GM12875 (cell line): ENCODE data around the gene ANKS1B.
A peak's percentile ranks its signal among the peaks of the same experiment; 100 is the strongest.

ENCODE experiments used
- H3K4me3 ChIP-seq: one replicate; pipeline ENCODE4 v1.5.1; 2011; ENCODE audit warnings: low read depth, low read length, control low read depth
- TF ChIP-seq, protein P1 (sequence below): IDR thresholded peaks from 2 replicates; pipeline ENCODE4 v1.5.1; 2011; ENCODE audit warnings: low read depth, mild to moderate bottlenecking, control low read depth, inconsistent platforms, low read length, moderate library complexity, borderline replicate concordance; ENCODE audit not compliant: insufficient read depth

The ANKS1B gene

DNA sequence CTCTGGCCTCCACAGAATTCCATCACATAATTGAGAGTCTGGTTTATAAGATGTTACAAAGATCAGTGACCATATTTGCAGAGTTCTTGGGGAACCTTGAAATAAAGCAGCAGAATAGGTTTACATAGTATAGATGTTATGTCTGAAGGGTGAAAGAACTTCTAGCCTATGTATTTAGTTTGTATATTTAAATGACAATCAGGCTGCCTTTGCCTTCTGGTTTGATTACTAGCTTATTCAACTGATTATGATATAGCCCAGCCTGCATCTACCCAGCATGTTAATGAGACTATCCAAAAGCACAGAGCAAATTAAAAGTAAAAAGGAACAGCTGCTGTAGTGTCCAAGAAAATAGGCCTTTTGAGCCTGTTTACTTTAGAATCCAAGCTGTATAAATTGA lies 1254.3 kb downstream of the ANKS1B start:
- TF ChIP-seq, protein P1, sequence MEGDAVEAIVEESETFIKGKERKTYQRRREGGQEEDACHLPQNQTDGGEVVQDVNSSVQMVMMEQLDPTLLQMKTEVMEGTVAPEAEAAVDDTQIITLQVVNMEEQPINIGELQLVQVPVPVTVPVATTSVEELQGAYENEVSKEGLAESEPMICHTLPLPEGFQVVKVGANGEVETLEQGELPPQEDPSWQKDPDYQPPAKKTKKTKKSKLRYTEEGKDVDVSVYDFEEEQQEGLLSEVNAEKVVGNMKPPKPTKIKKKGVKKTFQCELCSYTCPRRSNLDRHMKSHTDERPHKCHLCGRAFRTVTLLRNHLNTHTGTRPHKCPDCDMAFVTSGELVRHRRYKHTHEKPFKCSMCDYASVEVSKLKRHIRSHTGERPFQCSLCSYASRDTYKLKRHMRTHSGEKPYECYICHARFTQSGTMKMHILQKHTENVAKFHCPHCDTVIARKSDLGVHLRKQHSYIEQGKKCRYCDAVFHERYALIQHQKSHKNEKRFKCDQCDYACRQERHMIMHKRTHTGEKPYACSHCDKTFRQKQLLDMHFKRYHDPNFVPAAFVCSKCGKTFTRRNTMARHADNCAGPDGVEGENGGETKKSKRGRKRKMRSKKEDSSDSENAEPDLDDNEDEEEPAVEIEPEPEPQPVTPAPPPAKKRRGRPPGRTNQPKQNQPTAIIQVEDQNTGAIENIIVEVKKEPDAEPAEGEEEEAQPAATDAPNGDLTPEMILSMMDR = no peak
- no peak overlapping the region for H3K4me3 ChIP-seq

DNA sequence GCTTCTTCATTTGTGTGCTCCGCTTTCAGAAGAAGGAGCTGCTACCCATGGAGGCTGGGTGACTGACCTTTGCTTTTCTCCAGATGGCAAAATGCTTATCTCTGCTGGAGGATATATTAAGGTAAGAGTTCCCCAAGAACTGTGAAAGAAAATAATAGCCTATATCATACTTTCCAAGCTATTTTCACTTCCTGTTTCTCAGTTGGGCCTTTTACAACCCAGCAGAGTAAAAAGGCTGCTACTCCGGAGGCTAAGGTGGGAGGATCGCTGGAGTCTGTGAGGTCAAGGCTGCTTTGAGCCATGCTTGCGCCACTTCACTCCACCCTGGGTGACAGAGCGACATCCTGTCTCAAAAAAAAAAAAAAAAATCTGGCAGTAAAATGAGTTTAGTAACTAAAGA lies 1257.5 kb downstream of the ANKS1B start:
- H3K4me3 ChIP-seq = no peak overlapping the region
- TF ChIP-seq, protein P1 = no peak

GRCh38 chr12:98725476-98726247 lies 1259.1 kb downstream of the ANKS1B start:
- H3K4me3 ChIP-seq = no peak overlapping the region
- TF ChIP-seq, protein P1 = peak; percentile 42; the same call in 1 of the 2 replicates

DNA sequence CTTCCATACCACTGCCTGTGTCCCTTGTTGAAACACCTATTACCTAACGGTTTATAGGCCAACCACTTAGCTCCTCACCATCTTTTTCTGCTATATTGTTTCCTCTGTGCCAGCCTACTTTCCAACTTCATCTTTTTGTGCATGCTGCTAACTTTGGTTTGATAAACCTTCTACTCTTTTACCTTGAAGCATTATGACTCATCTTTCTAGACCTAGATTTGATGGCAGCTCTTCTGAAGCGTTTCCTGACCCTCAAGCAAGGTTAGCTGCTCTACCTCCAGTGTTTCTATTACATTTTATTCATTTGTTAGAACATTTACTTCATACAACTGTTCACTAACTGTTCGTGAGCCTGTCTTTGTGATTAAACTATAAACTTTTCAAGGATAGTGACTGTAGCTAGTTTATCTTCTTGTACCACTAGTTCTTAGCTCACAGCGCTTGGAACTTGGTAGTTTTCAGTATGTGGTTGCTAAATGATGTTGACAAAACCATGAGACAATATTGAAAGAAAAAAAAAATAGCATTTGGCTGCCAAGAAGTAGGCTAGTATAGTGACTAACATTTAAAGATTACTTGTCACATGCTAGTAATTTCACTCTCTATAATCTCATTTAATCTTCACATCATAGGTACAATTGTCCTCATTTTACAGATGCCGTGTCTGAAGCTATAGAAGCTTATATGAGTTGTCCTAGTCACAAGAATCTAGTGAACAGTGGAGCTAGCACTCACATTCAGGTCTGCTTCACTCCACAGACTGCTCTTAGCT lies 1260.2 kb downstream of the ANKS1B start:
- TF ChIP-seq, protein P1 = no peak
- H3K4me3 ChIP-seq = no peak overlapping the region

GRCh38 chr12:98721204-98721702 lies 1263.5 kb downstream of the ANKS1B start:
- TF ChIP-seq, protein P1 = no peak
- no peak overlapping the region for H3K4me3 ChIP-seq

DNA sequence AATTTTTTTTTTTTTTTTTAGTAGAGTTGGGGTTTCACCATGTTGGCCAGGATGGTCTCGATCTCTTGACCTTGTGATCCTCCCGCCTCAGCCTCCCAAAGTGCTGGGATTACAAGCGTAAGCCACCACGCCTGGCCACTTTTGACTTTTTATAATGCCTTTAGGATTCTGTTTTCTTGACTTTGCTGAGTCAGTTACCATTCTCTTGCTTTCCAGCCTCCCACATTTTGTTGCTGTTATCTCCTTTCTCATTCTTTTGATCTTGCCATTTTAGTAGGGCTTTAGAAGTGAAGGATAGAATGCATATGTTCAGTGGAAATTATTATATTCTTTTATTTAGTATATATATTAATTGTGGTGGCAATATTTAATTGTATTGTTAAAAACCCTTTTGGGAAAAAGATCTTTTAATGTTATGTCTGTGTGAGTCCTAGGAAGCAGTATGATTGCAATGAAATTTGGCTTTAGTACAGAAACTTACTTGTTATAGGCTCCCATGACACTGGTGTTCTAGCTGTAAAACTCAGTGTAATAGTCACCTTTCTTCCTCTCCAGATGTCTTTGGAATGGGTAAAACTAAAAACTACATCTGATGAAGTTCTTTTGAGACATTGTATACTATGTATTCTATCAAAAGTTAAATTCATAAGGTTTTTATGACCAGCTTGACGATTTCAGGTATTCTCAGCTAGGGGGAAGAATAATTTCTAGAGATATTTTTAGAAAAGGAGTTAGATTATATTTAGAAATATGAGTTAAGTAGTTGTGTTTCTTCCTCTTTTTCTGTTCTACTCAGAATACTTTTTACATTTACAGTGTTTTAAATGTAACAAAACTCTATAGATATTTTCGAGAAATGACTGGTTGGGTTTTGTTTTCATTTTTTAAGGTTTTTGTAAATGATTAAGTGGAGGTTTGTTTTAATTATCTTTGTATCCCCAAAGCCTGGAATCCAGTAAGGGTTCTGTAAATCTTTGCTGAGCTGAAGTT lies 1264.9 kb downstream of the ANKS1B start:
- TF ChIP-seq, protein P1 = no peak
- no peak overlapping the region for H3K4me3 ChIP-seq
